NB4 (cell line): Measurements from ENCODE around the gene PURB.

Experiments used
- POLR2A ChIP-seq: IDR thresholded peaks from 2 replicates; pipeline ENCODE4 v1.6.1; 2011; ENCODE audit warnings: mild to moderate bottlenecking; ENCODE audit not compliant: insufficient read length; ENCODE audit errors: extremely low read depth
- TF ChIP-seq, protein P1 (sequence below): IDR thresholded peaks from 2 replicates; pipeline ENCODE4 v1.6.1; 2011; ENCODE audit warnings: low read depth, low read length
- TF ChIP-seq, protein P2 (sequence below): IDR thresholded peaks from one replicate; pipeline ENCODE4 v1.5.1; 2012; ENCODE audit warnings: low read depth, low read length

DNA sequence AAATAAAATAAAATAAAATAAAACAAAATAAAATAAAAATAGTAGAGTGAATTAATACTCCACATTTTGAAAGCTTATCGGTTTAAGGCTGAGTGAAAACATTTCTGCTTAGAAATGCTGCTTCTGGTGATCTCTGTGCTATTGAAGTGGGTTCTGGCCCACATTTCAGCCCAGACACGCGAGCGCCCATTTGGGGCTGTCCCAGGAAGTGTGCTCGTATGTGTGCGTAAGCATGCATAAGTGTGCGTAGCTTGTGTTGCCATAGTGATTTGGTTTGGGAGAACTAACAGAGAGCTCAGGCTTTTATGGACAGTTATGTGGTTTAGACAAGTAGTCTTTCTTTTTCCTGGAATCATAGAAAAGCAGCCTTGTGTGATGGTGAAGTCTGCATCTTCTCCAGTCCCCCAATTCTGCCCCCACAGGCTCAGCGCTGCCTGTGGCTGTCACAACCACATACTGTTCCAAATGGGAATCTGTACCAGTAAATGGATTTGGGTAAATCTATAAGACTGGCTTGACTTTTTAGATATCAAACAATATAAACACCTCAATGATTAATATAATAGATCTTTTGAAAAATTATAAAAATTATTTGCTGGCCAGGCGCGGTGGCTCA is 29.8 kb upstream of the PURB start:
- no peak for TF ChIP-seq POLR2A
- TF ChIP-seq, protein P1, sequence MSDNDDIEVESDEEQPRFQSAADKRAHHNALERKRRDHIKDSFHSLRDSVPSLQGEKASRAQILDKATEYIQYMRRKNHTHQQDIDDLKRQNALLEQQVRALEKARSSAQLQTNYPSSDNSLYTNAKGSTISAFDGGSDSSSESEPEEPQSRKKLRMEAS: no peak
- TF ChIP-seq, protein P2, sequence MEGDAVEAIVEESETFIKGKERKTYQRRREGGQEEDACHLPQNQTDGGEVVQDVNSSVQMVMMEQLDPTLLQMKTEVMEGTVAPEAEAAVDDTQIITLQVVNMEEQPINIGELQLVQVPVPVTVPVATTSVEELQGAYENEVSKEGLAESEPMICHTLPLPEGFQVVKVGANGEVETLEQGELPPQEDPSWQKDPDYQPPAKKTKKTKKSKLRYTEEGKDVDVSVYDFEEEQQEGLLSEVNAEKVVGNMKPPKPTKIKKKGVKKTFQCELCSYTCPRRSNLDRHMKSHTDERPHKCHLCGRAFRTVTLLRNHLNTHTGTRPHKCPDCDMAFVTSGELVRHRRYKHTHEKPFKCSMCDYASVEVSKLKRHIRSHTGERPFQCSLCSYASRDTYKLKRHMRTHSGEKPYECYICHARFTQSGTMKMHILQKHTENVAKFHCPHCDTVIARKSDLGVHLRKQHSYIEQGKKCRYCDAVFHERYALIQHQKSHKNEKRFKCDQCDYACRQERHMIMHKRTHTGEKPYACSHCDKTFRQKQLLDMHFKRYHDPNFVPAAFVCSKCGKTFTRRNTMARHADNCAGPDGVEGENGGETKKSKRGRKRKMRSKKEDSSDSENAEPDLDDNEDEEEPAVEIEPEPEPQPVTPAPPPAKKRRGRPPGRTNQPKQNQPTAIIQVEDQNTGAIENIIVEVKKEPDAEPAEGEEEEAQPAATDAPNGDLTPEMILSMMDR: no peak
